GM18909 (cell line): Measurements from ENCODE around the gene PTRH2.
"Not testable (repeated sequence)": the region's sequence is repeated elsewhere in the genome, so short reads cannot be mapped to it uniquely, and the experiment has no call there.

Experiments used
- ATAC-seq: cut with Tn5 transposase; IDR thresholded peaks from one replicate; pipeline ENCODE4 v1.9.1; 2021; ENCODE audit warnings: mild to moderate bottlenecking; ENCODE audit not compliant: unreplicated experiment, poor library complexity

PTRH2 gene

GRCh38 chr17:59676716-59677115, 30.5 kb downstream of the PTRH2 start:
- no peak for ATAC-seq

GRCh38 chr17:59675231-59675630, 32.0 kb downstream of the PTRH2 start:
- ATAC-seq, result no peak

- ATAC-seq, result no peak
Measured at GRCh38 chr17:59671386-59671785, 35.8 kb downstream of the PTRH2 start.

GRCh38 chr17:59669944-59670343, 37.3 kb downstream of the PTRH2 start:
- no peak for ATAC-seq

GRCh38 chr17:59669411-59669810, 37.8 kb downstream of the PTRH2 start:
- ATAC-seq, result no peak

- ATAC-seq, result no peak
Measured at GRCh38 chr17:59668816-59669215, 38.4 kb downstream of the PTRH2 start.

- ATAC-seq, result no peak
Measured at GRCh38 chr17:59666235-59666634, 41.0 kb downstream of the PTRH2 start.

GRCh38 chr17:59656624-59657023, 50.6 kb downstream of the PTRH2 start:
- not testable (repeated sequence) for ATAC-seq

- ATAC-seq, result no peak
Measured at GRCh38 chr17:59652119-59652518, 55.1 kb downstream of the PTRH2 start.

- ATAC-seq, result no peak
Measured at GRCh38 chr17:59651346-59651745, 55.9 kb downstream of the PTRH2 start.

GRCh38 chr17:59650642-59651041, 56.6 kb downstream of the PTRH2 start:
- no peak for ATAC-seq

GRCh38 chr17:59649886-59650285, 57.3 kb downstream of the PTRH2 start:
- no peak for ATAC-seq
